ENCODE measurements around the gene TMPRSS12.

DNA sequence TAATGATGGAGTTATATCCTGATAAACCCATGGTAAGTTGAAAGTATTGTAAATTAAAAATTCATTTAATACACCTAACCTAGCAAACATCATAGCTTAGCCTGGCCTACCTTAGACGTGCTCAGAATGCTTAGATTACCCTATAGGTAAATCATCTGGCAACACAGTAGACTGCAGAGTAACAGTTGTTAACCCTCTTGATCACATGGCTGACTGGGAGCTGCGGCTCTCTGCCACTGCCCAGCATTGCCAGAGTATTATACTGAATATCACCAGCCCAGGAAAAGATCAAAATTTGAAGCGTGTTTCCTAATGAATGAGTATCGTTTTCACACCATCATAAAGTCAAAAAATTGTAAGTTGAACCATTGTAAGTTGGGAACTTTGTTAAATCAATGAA lies 17.8 kb upstream of the TMPRSS12 start:
- TF ChIP-seq, protein P1, sequence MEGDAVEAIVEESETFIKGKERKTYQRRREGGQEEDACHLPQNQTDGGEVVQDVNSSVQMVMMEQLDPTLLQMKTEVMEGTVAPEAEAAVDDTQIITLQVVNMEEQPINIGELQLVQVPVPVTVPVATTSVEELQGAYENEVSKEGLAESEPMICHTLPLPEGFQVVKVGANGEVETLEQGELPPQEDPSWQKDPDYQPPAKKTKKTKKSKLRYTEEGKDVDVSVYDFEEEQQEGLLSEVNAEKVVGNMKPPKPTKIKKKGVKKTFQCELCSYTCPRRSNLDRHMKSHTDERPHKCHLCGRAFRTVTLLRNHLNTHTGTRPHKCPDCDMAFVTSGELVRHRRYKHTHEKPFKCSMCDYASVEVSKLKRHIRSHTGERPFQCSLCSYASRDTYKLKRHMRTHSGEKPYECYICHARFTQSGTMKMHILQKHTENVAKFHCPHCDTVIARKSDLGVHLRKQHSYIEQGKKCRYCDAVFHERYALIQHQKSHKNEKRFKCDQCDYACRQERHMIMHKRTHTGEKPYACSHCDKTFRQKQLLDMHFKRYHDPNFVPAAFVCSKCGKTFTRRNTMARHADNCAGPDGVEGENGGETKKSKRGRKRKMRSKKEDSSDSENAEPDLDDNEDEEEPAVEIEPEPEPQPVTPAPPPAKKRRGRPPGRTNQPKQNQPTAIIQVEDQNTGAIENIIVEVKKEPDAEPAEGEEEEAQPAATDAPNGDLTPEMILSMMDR (IDR thresholded peaks at IDR 0.05): no peak
- no peak for TF ChIP-seq EZH2 (IDR thresholded peaks at IDR 0.05; ENCODE audit: borderline replicate concordance, insufficient read depth, low read depth, low read length, poor library complexity, severe bottlenecking)

Data from B cell (primary cell).